A549 (cell line): ENCODE measurements around the gene PRDM1. TPM values are rescaled to one million over a fixed set of nuclear protein-coding genes. Genes with fewer than 3 reads are reported as not detected.

Experiments
- ATAC-seq, 2 experiments: fragments of 200-7000 bp in 1 of 2; fragments of >200 bp in 1 of 2; cut with Nextera tagmentation in 1 of 2; cut with Tn5 transposase in 1 of 2; 3 replicates each; pipeline versions ENCODE4 v1.8.0 to v1.9.1; 2018 to 2020; ENCODE audit warnings: mild to moderate bottlenecking in 1 of 2, moderate library complexity in 1 of 2
- CTCF ChIA-PET: fragments of 300-600 bp; sonication (Branson Sonifier 250); formaldehyde crosslinking; extraction: SDS; loops from one replicate; lab custom pipeline; 2021; ENCODE audit warnings: antibody characterized with exemption, inconsistent platforms; lab: Yijun Ruan, JAX
- POLR2A ChIA-PET: fragments of 350-600 bp; formaldehyde crosslinking; extraction: SDS; loops from one replicate; lab custom pipeline; 2021; ENCODE audit warnings: antibody characterized with exemption, inconsistent platforms; lab: Yijun Ruan, JAX
- DNase-seq, 2 experiments: peaks; one replicate each; pipeline versions ENCODE4 v3.0.0 to v3.0.0-alpha.2; 2011 to 2016; ENCODE audit warnings: low read depth in 1 of 2, low spot score in 1 of 2
- FAIRE-seq: peaks from 2 replicates; lab custom pipeline; 2011; peaks lifted over from hg19 to GRCh38; lab: Jason Lieb, UNC
- H3K27ac ChIP-seq, 2 experiments: fragments of >200 bp; sonication (Bioruptor Twin); formaldehyde crosslinking; 3 replicates each; pipeline ENCODE4 v1.5.1; 2016 to 2017
- H3K4me1 ChIP-seq: fragments of >200 bp; sonication (Bioruptor Twin); formaldehyde crosslinking; 3 replicates; pipeline ENCODE4 v1.6.1; 2016
- H3K4me2 ChIP-seq: fragments of >200 bp; sonication (Bioruptor Twin); formaldehyde crosslinking; 3 replicates; pipeline ENCODE4 v1.6.1; 2016
- H3K4me3 ChIP-seq: fragments of >200 bp; sonication (Bioruptor Twin); formaldehyde crosslinking; 3 replicates; pipeline ENCODE4 v1.5.1; 2016
- H3K9me3 ChIP-seq: fragments of >200 bp; sonication (Bioruptor Twin); formaldehyde crosslinking; 3 replicates; pipeline ENCODE4 v1.6.1; 2016
- CBX2 ChIP-seq: fragments of 200-600 bp; sonication (generic); IDR thresholded peaks from 2 replicates; pipeline ENCODE4 v1.6.1; 2016; ENCODE audit warnings: low read depth, mild to moderate bottlenecking, borderline replicate concordance
- CEBPB ChIP-seq, 2 experiments: fragments of >200 bp in 1 of 2; sonication (Bioruptor Twin) in 1 of 2; formaldehyde crosslinking in 1 of 2; IDR thresholded peaks; 2 replicates each; pipeline ENCODE4 v1.6.1; 2012 to 2016
- CHD2 ChIP-seq: fragments of 150-350 bp; IDR thresholded peaks from 2 replicates; pipeline ENCODE4 v1.6.1; 2014; ENCODE audit warnings: low read length; ENCODE audit not compliant: partially characterized antibody
- CHD4 ChIP-seq: fragments of 200-600 bp; sonication (generic); IDR thresholded peaks from 2 replicates; pipeline ENCODE4 v1.6.1; 2016; ENCODE audit warnings: antibody characterized with exemption, mild to moderate bottlenecking, borderline replicate concordance
- E2F6 ChIP-seq: IDR thresholded peaks from 2 replicates; pipeline ENCODE4 v1.6.1; 2012; ENCODE audit warnings: low read depth, borderline replicate concordance
- EHMT2 ChIP-seq: fragments of 200-600 bp; sonication (generic); IDR thresholded peaks from 2 replicates; pipeline ENCODE4 v1.6.1; 2016; ENCODE audit warnings: antibody characterized with exemption, low read depth, mild to moderate bottlenecking, moderate library complexity
- ELK1 ChIP-seq: fragments of 150-350 bp; IDR thresholded peaks from 2 replicates; pipeline ENCODE4 v1.6.1; 2014; ENCODE audit warnings: low read depth, mild to moderate bottlenecking, low read length
- EP300 ChIP-seq, 2 experiments: fragments of >200 bp; sonication (Bioruptor Twin); formaldehyde crosslinking; IDR thresholded peaks; 2 replicates in 1 of 2; 3 replicates in 1 of 2; pipeline ENCODE4 v1.6.1; 2016 to 2017
- FOSB ChIP-seq: fragments of 250-450 bp; sonication (Bioruptor Pico); IDR thresholded peaks from 2 replicates; pipeline ENCODE4 v1.5.0; 2020; ENCODE audit warnings: mild to moderate bottlenecking, moderate library complexity
- FOSL2 ChIP-seq, 2 experiments: fragments of 450-650 bp in 1 of 2; fragments of >200 bp in 1 of 2; sonication (Bioruptor Twin) in 1 of 2; formaldehyde crosslinking; IDR thresholded peaks; 2 replicates each; pipeline versions ENCODE4 v1.5.0 to v1.6.1; 2016 to 2020; ENCODE audit warnings: mild to moderate bottlenecking in 1 of 2, moderate library complexity in 1 of 2
- GATA3 ChIP-seq: IDR thresholded peaks from 2 replicates; pipeline ENCODE4 v1.6.1; 2012; ENCODE audit warnings: borderline replicate concordance
- HDAC2 ChIP-seq: fragments of 200-600 bp; sonication (generic); IDR thresholded peaks from 2 replicates; pipeline ENCODE4 v1.6.1; 2016
- HES2 ChIP-seq: fragments of >200 bp; sonication (Bioruptor Twin); formaldehyde crosslinking; IDR thresholded peaks from 2 replicates; pipeline ENCODE4 v1.6.1; 2016
- HEYL ChIP-seq: fragments of 250-450 bp; sonication (Bioruptor Pico); IDR thresholded peaks from 2 replicates; pipeline ENCODE4 v1.8.0; 2021; ENCODE audit warnings: mild to moderate bottlenecking, moderate library complexity
- HOXB13 ChIP-seq: fragments of 250-450 bp; sonication (Bioruptor Pico); IDR thresholded peaks from 2 replicates; pipeline ENCODE4 v1.5.0; 2020; ENCODE audit warnings: low read depth, mild to moderate bottlenecking, moderate library complexity
- HOXB5 ChIP-seq: fragments of 250-450 bp; sonication (Bioruptor Pico); IDR thresholded peaks from 2 replicates; pipeline ENCODE4 v1.5.0; 2020; ENCODE audit warnings: mild to moderate bottlenecking, moderate library complexity
- KDM1A ChIP-seq: fragments of 200-600 bp; sonication (generic); IDR thresholded peaks from 2 replicates; pipeline ENCODE4 v1.6.1; 2016; ENCODE audit warnings: low read depth, mild to moderate bottlenecking
- KDM5A ChIP-seq: fragments of 200-600 bp; sonication (generic); IDR thresholded peaks from 2 replicates; pipeline ENCODE4 v1.6.1; 2016; ENCODE audit warnings: antibody characterized with exemption, mild to moderate bottlenecking
- MAZ ChIP-seq: fragments of 150-350 bp; IDR thresholded peaks from 2 replicates; pipeline ENCODE4 v1.6.1; 2014; ENCODE audit warnings: antibody characterized with exemption, low read depth, low read length, borderline replicate concordance
- MYC ChIP-seq: IDR thresholded peaks from 2 replicates; pipeline ENCODE4 v1.6.1; 2012; ENCODE audit warnings: mild to moderate bottlenecking, inconsistent platforms, low read length, improper control_type of control experiment, borderline replicate concordance
- NPAS2 ChIP-seq: fragments of 250-450 bp; sonication (Bioruptor Pico); IDR thresholded peaks from 2 replicates; pipeline ENCODE4 v1.8.0; 2022; ENCODE audit warnings: mild to moderate bottlenecking, moderate library complexity, borderline replicate concordance
- PBX3 ChIP-seq: IDR thresholded peaks from 2 replicates; pipeline ENCODE4 v1.6.1; 2012
- PHF8 ChIP-seq: fragments of 200-600 bp; sonication (generic); IDR thresholded peaks from 2 replicates; pipeline ENCODE4 v1.6.1; 2016; ENCODE audit warnings: low read depth, mild to moderate bottlenecking, antibody characterized with exemption, moderate library complexity, borderline replicate concordance
- RARB ChIP-seq: fragments of 250-450 bp; sonication (Bioruptor Pico); IDR thresholded peaks from 2 replicates; pipeline ENCODE4 v1.8.0; 2021; ENCODE audit warnings: mild to moderate bottlenecking, moderate library complexity
- RCOR1 ChIP-seq: fragments of 150-350 bp; IDR thresholded peaks from 2 replicates; pipeline ENCODE4 v1.6.1; 2014; ENCODE audit warnings: antibody characterized with exemption, low read length, low read depth
- REST ChIP-seq: fragments of 200-600 bp; sonication (generic); IDR thresholded peaks from 2 replicates; pipeline ENCODE4 v1.6.1; 2016; ENCODE audit warnings: antibody characterized with exemption, mild to moderate bottlenecking, moderate library complexity
- RNF2 ChIP-seq: fragments of 200-600 bp; sonication (generic); IDR thresholded peaks from 2 replicates; pipeline ENCODE4 v1.6.1; 2016; ENCODE audit warnings: low read depth, mild to moderate bottlenecking, antibody characterized with exemption, moderate library complexity, borderline replicate concordance
- SREBF2 ChIP-seq: fragments of 450-650 bp; IDR thresholded peaks from 2 replicates; pipeline ENCODE4 v1.6.1; 2014; ENCODE audit warnings: mild to moderate bottlenecking, moderate library complexity
- TFCP2L1 ChIP-seq: fragments of 250-450 bp; sonication (Bioruptor Pico); IDR thresholded peaks from 2 replicates; pipeline ENCODE4 v1.5.0; 2021; ENCODE audit warnings: mild to moderate bottlenecking
- ZC3H11A ChIP-seq: fragments of 450-650 bp; IDR thresholded peaks from 2 replicates; pipeline ENCODE4 v1.6.1; 2014; ENCODE audit warnings: antibody characterized with exemption, mild to moderate bottlenecking
- ZNF302 ChIP-seq: fragments of 250-450 bp; sonication (Bioruptor Pico); IDR thresholded peaks from 2 replicates; pipeline ENCODE4 v1.9.0; 2021; ENCODE audit warnings: inconsistent platforms, mild to moderate bottlenecking, moderate library complexity
- ZSCAN20 ChIP-seq: fragments of 250-450 bp; sonication (Bioruptor Pico); IDR thresholded peaks from 2 replicates; pipeline ENCODE4 v1.8.0; 2022; ENCODE audit warnings: mild to moderate bottlenecking, moderate library complexity
- WGBS: methylation state at CpG from one replicate; pipeline ENCODE4 v1.1.6; 2017; ENCODE audit errors: missing lambda C conversion rate; 5-methylcytosine and 5-hydroxymethylcytosine counted together
- polyA plus RNA-seq, 4 experiments: library from polyadenylated mRNA; depleted of rRNA in 3 of 4; stranded (reverse); fragments of >200 nt; fragmentation: RNase III in 1 of 4; extraction: RNeasy Plus Mini Kit Qiagen cat#74134 plus additional on column Dnase treatment in 1 of 4; gene quantifications; 2 replicates in 3 of 4; 3 replicates in 1 of 4; pipeline ENCODE4 v1.2.3, GENCODE V29; 2011 to 2017

Gene PRDM1
- polyA plus RNA-seq, 2 of the 4 experiments (the other 2 are of a cell fraction) = 2.6 to 11.2 TPM

- DNase-seq = no peak
- H3K4me2 ChIP-seq = no peak overlapping the region
Observed at GRCh38 chr6:106100755-106101154, 14.6 kb downstream of the PRDM1 start.

GRCh38 chr6:106101466-106101865 lies 15.3 kb downstream of the PRDM1 start:
- ChIA-PET POLR2A (no interaction called here), CTCF (no interaction called here)
- TF ChIP-seq HOXB13 (CRISPR knock-in tag) (no peak), MAZ (no peak), CEBPB (IDR thresholded peaks at IDR 0.05) (no peak), KDM1A (no peak), SREBF2 (no peak), REST (no peak), RCOR1 (no peak), EHMT2 (no peak), KDM5A (no peak), RARB (no peak), EP300 (IDR thresholded peaks at IDR 0.05) (no peak), TFCP2L1 (CRISPR knock-in tag) (no peak), ELK1 (no peak), HOXB5 (CRISPR knock-in tag) (no peak), ZC3H11A (no peak), E2F6 (no peak), CHD4 (no peak), GATA3 (no peak)
- Histone ChIP-seq H3K4me3 (no peak overlapping the region), H3K4me1 (peaks cover 30% of the 10 kb centered on the region), H3K4me2 (no peak overlapping the region), H3K9me3 (no peaks in the 10 kb centered on the region), H3K27ac (no peak overlapping the region)
- no peak for ATAC-seq
- no peak for DNase-seq
- 97% methylated on average over 3 of the region's 3 CpGs for WGBS
- no peak for FAIRE-seq

More at GRCh38 chr6:106100755-106101154, 14.6 kb downstream of the PRDM1 start:
- Histone ChIP-seq H3K9me3 (no peaks in the 10 kb centered on the region), H3K4me3 (no peak overlapping the region), H3K27ac (no peak overlapping the region), H3K4me1 (peaks cover 32% of the 10 kb centered on the region)
- FAIRE-seq = no peak
- CTCF ChIA-PET = no interaction called here
- TF ChIP-seq EP300 (IDR thresholded peaks at IDR 0.05) (no peak), HES2 (no peak), NPAS2 (CRISPR knock-in tag) (no peak), ZNF302 (CRISPR knock-in tag) (no peak), RNF2 (no peak), CHD2 (no peak), KDM5A (no peak), HDAC2 (no peak), ELK1 (no peak), PBX3 (no peak), HOXB13 (CRISPR knock-in tag) (no peak), PHF8 (no peak), MYC (no peak), FOSL2 (IDR thresholded peaks at IDR 0.05) (no peak), FOSL2 (CRISPR knock-in tag; IDR thresholded peaks at IDR 0.05) (no peak), FOSB (CRISPR knock-in tag) (no peak), GATA3 (no peak), CBX2 (no peak), ZSCAN20 (CRISPR knock-in tag) (no peak), HEYL (CRISPR knock-in tag) (no peak), RCOR1 (no peak)
- POLR2A ChIA-PET = no interaction called here
- ATAC-seq = no peak
- WGBS = 96% methylated on average over 9 of the region's 9 CpGs
